H9 (cell line): ENCODE data around the gene TARBP1. TPM values are rescaled to one million over a fixed set of nuclear protein-coding genes. Genes with fewer than 3 reads are reported as not detected.

ENCODE experiments used
- DNase-seq: peaks from one replicate; pipeline ENCODE4 v3.0.0-alpha.2; 2017
- H2AFZ ChIP-seq: one replicate; pipeline ENCODE4 v1.6.1; 2013; ENCODE audit warnings: mild to moderate bottlenecking, low read length, control low read depth, moderate library complexity
- H2AK5ac ChIP-seq: 2 replicates; pipeline ENCODE4 v1.6.1; 2013; ENCODE audit warnings: low read length, control low read depth, mixed read lengths; ENCODE audit not compliant: insufficient read length
- H2BK120ac ChIP-seq: one replicate; pipeline ENCODE4 v1.6.1; 2013; ENCODE audit warnings: low read depth, mild to moderate bottlenecking, low read length, control low read depth, inconsistent platforms; ENCODE audit not compliant: poor library complexity, severe bottlenecking
- H2BK12ac ChIP-seq: 2 replicates; pipeline ENCODE4 v1.6.1; 2013; ENCODE audit warnings: low read length, control low read depth, mixed read lengths, low read depth; ENCODE audit not compliant: insufficient read length
- H2BK15ac ChIP-seq: 2 replicates; pipeline ENCODE4 v1.6.1; 2013; ENCODE audit warnings: low read depth, low read length, control low read depth
- H2BK20ac ChIP-seq: one replicate; pipeline ENCODE4 v1.6.1; 2013; ENCODE audit warnings: low read depth, mild to moderate bottlenecking, low read length, control low read depth, inconsistent platforms; ENCODE audit not compliant: poor library complexity, severe bottlenecking
- H2BK5ac ChIP-seq: 2 replicates; pipeline ENCODE4 v1.6.1; 2013; ENCODE audit warnings: low read length, control low read depth, mixed read lengths; ENCODE audit not compliant: insufficient read length
- H3K14ac ChIP-seq: 2 replicates; pipeline ENCODE4 v1.6.1; 2013; ENCODE audit warnings: low read length, control low read depth; ENCODE audit not compliant: insufficient read depth
- H3K18ac ChIP-seq: 2 replicates; pipeline ENCODE4 v1.6.1; 2013; ENCODE audit warnings: low read depth, mild to moderate bottlenecking, mixed read lengths, low read length, control low read depth; ENCODE audit not compliant: insufficient read length
- H3K23ac ChIP-seq: 2 replicates; pipeline ENCODE4 v1.6.1; 2013; ENCODE audit warnings: low read length, control low read depth, mixed read lengths, low read depth; ENCODE audit not compliant: insufficient read length
- H3K23me2 ChIP-seq: 2 replicates; pipeline ENCODE4 v1.6.1; 2013; ENCODE audit warnings: low read depth, mild to moderate bottlenecking, mixed read lengths, low read length, control low read depth; ENCODE audit not compliant: insufficient read length, poor library complexity, severe bottlenecking
- H3K27ac ChIP-seq: 2 replicates; pipeline ENCODE4 v1.5.1; 2013; ENCODE audit warnings: low read length, control low read depth, mixed read lengths, low read depth; ENCODE audit not compliant: insufficient read length
- H3K27me3 ChIP-seq: 2 replicates; pipeline ENCODE4 v1.6.1; 2013; ENCODE audit warnings: low read length, control low read depth, inconsistent platforms; ENCODE audit not compliant: insufficient read depth
- H3K4ac ChIP-seq: 2 replicates; pipeline ENCODE4 v1.6.1; 2013; ENCODE audit warnings: low read depth, mild to moderate bottlenecking, control low read depth, inconsistent platforms, low read length, moderate library complexity
- H3K4me1 ChIP-seq: 2 replicates; pipeline ENCODE4 v1.6.1; 2013; ENCODE audit warnings: low read length, control low read depth, inconsistent platforms; ENCODE audit not compliant: insufficient read depth
- H3K4me2 ChIP-seq: 2 replicates; pipeline ENCODE4 v1.6.1; 2013; ENCODE audit warnings: low read length, control low read depth, mixed read lengths; ENCODE audit not compliant: insufficient read length, insufficient read depth
- H3K56ac ChIP-seq: 2 replicates; pipeline ENCODE4 v1.6.1; 2013; ENCODE audit warnings: low read depth, mild to moderate bottlenecking, mixed read lengths, low read length, control low read depth; ENCODE audit not compliant: insufficient read length
- H3K79me1 ChIP-seq: 2 replicates; pipeline ENCODE4 v1.6.1; 2013; ENCODE audit warnings: low read depth, mild to moderate bottlenecking, moderate library complexity, low read length, control low read depth, inconsistent platforms; ENCODE audit not compliant: insufficient read depth, poor library complexity, severe bottlenecking
- H3K79me2 ChIP-seq: 2 replicates; pipeline ENCODE4 v1.6.1; 2013; ENCODE audit warnings: low read length, control low read depth, inconsistent platforms; ENCODE audit not compliant: insufficient read depth
- H3K9ac ChIP-seq: 2 replicates; pipeline ENCODE4 v1.6.1; 2013; ENCODE audit warnings: low read length, control low read depth, mixed read lengths; ENCODE audit not compliant: insufficient read length; ENCODE audit errors: extremely low read depth
- H3K9me3 ChIP-seq: one replicate; pipeline ENCODE4 v1.6.1; 2013; ENCODE audit warnings: low read depth, low read length, inconsistent platforms; ENCODE audit not compliant: control insufficient read depth
- H3T11ph ChIP-seq: one replicate; pipeline ENCODE4 v1.6.1; 2013; ENCODE audit warnings: mild to moderate bottlenecking, low read length, control low read depth, inconsistent platforms
- H4K20me1 ChIP-seq: one replicate; pipeline ENCODE4 v1.6.1; 2013; ENCODE audit not compliant: control insufficient read depth, insufficient read length, insufficient read depth
- H4K5ac ChIP-seq: 2 replicates; pipeline ENCODE4 v1.6.1; 2013; ENCODE audit warnings: low read depth, mild to moderate bottlenecking, mixed read lengths, low read length, control low read depth; ENCODE audit not compliant: insufficient read length
- H4K8ac ChIP-seq: replicated peaks from 2 replicates; pipeline ENCODE4 v1.6.1; 2013; ENCODE audit warnings: low read length, control low read depth, mixed read lengths, low read depth; ENCODE audit not compliant: insufficient read length
- H4K91ac ChIP-seq: 2 replicates; pipeline ENCODE4 v1.6.1; 2013; ENCODE audit warnings: low read depth, mild to moderate bottlenecking, moderate library complexity, mixed read lengths, low read length, control low read depth; ENCODE audit not compliant: insufficient read length
- H3K27ac Mint-ChIP-seq, 3 experiments: 2 replicates in 2 of 3; 3 replicates in 1 of 3; pipeline ENCODE4 v1.8.0; 2020 to 2021; ENCODE audit warnings: mixed read lengths in 3 of 3, mild to moderate bottlenecking in 1 of 3, moderate library complexity in 1 of 3
- H3K27me3 Mint-ChIP-seq: 2 replicates; pipeline ENCODE4 v1.8.0; 2021; ENCODE audit warnings: low read depth, mild to moderate bottlenecking, moderate library complexity, mixed read lengths
- H3K36me3 Mint-ChIP-seq, 3 experiments: 2 replicates in 2 of 3; 3 replicates in 1 of 3; pipeline ENCODE4 v1.8.0; 2020 to 2021; ENCODE audit warnings: low read depth in 3 of 3, mixed read lengths in 3 of 3; ENCODE audit not compliant: insufficient read depth in 1 of 3
- H3K4me1 Mint-ChIP-seq, 2 experiments: 2 replicates each; pipeline ENCODE4 v1.8.0; 2020; ENCODE audit warnings: mixed read lengths in 2 of 2
- H3K4me3 Mint-ChIP-seq, 2 experiments: 2 replicates in 1 of 2; 3 replicates in 1 of 2; pipeline ENCODE4 v1.8.0; 2020 to 2021; ENCODE audit warnings: mild to moderate bottlenecking in 2 of 2, mixed read lengths in 2 of 2, moderate library complexity in 1 of 2
- H3K9me3 Mint-ChIP-seq, 2 experiments: 2 replicates in 1 of 2; 3 replicates in 1 of 2; pipeline ENCODE4 v1.8.0; 2020; ENCODE audit warnings: mild to moderate bottlenecking in 2 of 2, mixed read lengths in 2 of 2, moderate library complexity in 1 of 2
- CTCF ChIP-seq: fragments of 200-600 bp; sonication (generic); conservative IDR thresholded peaks from 3 replicates; pipeline ENCODE4 v1.8.0; 2021; ENCODE audit warnings: antibody characterized with exemption, mild to moderate bottlenecking
- WGBS: extraction: QIAGEN DNeasy Blood & Tissue Kit; methylation state at CpG from one replicate; pipeline ENCODE4 v1.1.7; 2013; ENCODE audit warnings: missing lambda C conversion rate, low lambda C conversion rate, mixed read lengths; ENCODE audit not compliant: insufficient read length; ENCODE audit errors: extremely low coverage; 5-methylcytosine and 5-hydroxymethylcytosine counted together
- total RNA-seq: library from RNA; stranded (reverse); gene quantifications from 2 replicates; pipeline ENCODE4 v1.2.1, GENCODE V29; 2021

Gene TARBP1
- total RNA-seq, 1 experiment from 2014 or later, result 20.2 TPM

GRCh38 chr1:234495231-234495990, 16.4 kb upstream of the TARBP1 start:
- no CpG with 5 or more reads among the region's 7 CpGs for WGBS
- no peak overlapping the region for H3K14ac ChIP-seq
- no peaks in the 10 kb centered on the region for H3K79me1 ChIP-seq
- H3K18ac ChIP-seq, result no peak overlapping the region
- no peak overlapping the region for H2BK12ac ChIP-seq
- no peak overlapping the region for H3K4me2 ChIP-seq
- H4K8ac ChIP-seq, result no peak overlapping the region
- H3K9me3 Mint-ChIP-seq, result no peaks in the 10 kb centered on the region; a peak in 1 of 5 replicates
- H3K9ac ChIP-seq, result no peak overlapping the region
- H3K4ac ChIP-seq, result no peak overlapping the region
- no peak overlapping the region for H3K56ac ChIP-seq
- no peak overlapping the region for H2BK15ac ChIP-seq
- no peaks in the 10 kb centered on the region for H3K9me3 ChIP-seq
- H2BK120ac ChIP-seq, result no peak overlapping the region
- no peak overlapping the region for H2BK5ac ChIP-seq
- no peak overlapping the region for H2BK20ac ChIP-seq
- no peak for DNase-seq
- H3K79me2 ChIP-seq, result no peaks in the 10 kb centered on the region
- no peaks in the 10 kb centered on the region for H3K36me3 Mint-ChIP-seq
- no peak overlapping the region for H2AK5ac ChIP-seq
- no peaks in the 10 kb centered on the region for H3K4me1 ChIP-seq
- peaks cover 25% of the 10 kb centered on the region for H3K27me3 Mint-ChIP-seq
- H3K23me2 ChIP-seq, result no peaks in the 10 kb centered on the region
- H3K27ac Mint-ChIP-seq, result no peak overlapping the region
- no peak overlapping the region for H3K4me3 Mint-ChIP-seq
- H2AFZ ChIP-seq, result no peak overlapping the region
- peaks cover 24 to 35% of the 10 kb centered on the region in 2 experiments for H3K4me1 Mint-ChIP-seq
- H4K91ac ChIP-seq, result no peak overlapping the region
- TF ChIP-seq CTCF, result no peak
- H3K27me3 ChIP-seq, result no peaks in the 10 kb centered on the region
- no peaks in the 10 kb centered on the region for H4K20me1 ChIP-seq
- H3T11ph ChIP-seq, result no peak overlapping the region
- H3K27ac ChIP-seq, result no peak overlapping the region
- H3K23ac ChIP-seq, result no peak overlapping the region
- H4K5ac ChIP-seq, result no peak overlapping the region
